GM12872 (cell line): ENCODE data around the gene G6PD.

ENCODE experiments used
- CTCF ChIP-seq: IDR thresholded peaks from 3 replicates; pipeline ENCODE4 v1.5.1; 2011; ENCODE audit warnings: low read depth, mild to moderate bottlenecking, low read length, moderate library complexity; ENCODE audit not compliant: insufficient read depth

The G6PD gene

GRCh38 chrX:154529206-154529612, 17.4 kb downstream of the G6PD start:
- TF ChIP-seq CTCF = no peak

DNA sequence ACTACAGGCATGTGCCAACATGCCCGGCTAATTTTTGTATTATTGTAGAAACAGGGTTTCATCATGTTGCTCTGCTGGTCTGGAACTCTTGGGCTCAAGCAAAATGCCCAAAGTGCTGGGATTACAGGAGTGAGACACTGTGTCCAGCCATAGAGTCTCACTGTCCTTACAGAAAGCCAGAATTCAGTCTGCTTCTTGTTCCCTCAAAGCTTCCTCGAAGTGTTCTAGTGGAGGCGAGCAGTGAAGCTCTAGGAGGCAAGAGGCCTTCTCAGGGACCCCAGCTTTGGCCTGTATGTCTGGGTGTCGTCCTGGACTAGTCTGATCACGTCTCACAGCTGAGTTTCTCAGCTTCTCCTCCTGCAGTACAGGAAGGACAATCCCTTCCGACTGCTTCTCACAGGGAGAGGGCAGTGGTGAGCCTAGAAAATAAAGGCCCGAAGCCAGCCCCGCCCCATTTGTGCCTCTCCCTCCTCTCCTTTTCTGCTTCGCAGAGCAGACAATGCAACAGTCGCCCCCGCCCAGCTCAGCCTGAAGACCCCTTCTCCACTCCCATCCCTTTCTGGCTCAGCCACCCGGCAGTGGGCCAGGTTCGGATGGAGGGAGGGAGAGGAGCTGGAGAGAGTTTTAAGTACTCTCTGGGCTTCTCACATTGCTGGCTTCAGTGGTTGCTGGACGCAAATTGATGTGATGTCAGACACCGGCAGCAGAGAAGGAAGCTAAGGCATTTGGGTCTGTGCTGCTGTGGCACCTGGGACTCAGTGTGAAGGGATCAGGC, 19.6 kb downstream of the G6PD start:
- peak; percentile 61 for TF ChIP-seq CTCF

- no peak for TF ChIP-seq CTCF
These were observed 20.8 kb downstream of the G6PD start for GRCh38 chrX:154525606-154526490.

- no peak for TF ChIP-seq CTCF
These were observed 27.3 kb downstream of the G6PD start for GRCh38 chrX:154519389-154519788.

DNA sequence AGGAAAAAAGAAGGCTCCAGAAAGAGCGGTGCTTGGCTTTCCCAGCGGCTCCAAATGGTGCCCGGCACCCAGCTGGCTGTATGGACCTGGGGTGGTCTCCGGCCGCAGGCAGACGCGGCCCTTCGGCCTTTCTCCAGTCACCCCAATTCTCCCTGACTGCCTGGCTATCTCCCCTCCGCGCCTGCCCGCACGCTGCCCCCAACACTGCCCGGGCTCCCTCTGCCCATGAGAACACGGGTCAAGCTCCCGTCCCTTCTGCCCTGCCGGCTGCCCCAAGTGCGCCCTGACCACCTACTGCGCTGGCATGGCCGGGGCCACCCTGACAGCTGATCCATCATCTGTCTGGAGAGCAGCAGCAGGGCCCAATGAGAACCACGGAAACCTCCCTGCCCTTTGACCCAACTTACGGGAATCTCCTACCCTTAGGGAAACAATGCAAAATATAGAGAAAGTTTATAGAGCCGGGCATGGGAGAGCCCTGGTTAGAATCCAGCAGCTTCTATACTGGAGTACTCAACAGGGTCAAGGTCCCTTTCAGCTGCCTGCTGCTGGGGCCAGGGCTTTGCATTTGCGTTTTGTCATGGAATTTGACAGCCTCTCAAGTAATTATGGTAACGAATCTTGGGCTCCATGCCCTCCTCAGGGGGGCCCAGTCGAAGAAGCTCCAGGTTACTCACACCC, 29.4 kb downstream of the G6PD start:
- TF ChIP-seq CTCF = no peak

- no peak for TF ChIP-seq CTCF
These were observed 30.0 kb downstream of the G6PD start for GRCh38 chrX:154516656-154517100.

GRCh38 chrX:154515966-154516655, 30.5 kb downstream of the G6PD start, which contains the start of gene FAM3A:
TSS of gene FAM3A (minus strand) at chrX:154516232. CDS start at chrX:154515772, 460 bp downstream.
- TF ChIP-seq CTCF = no peak
